SHP77 (cell line): ENCODE data around the gene PPDPF.
"Not testable (repeated sequence)": the region's sequence is repeated elsewhere in the genome, so short reads cannot be mapped to it uniquely, and the experiment has no call there.

Source experiments
- DNase-seq, 2 experiments: peaks; one replicate each; lab custom pipeline; 2025; lab: John Stamatoyannopoulos, UW

Gene PPDPF

GRCh38 chr20:63520504-63520933 lies at the start of gene PPDPF:
TSS of gene PPDPF (plus strand) at chr20:63520765. CDS start at chr20:63521309, 544 bp downstream.
- peak; percentile 76 to 77 for DNase-seq

- no peak for DNase-seq
Measured at GRCh38 chr20:63471002-63471716, 49.4 kb upstream of the PPDPF start.

GRCh38 chr20:63471717-63471980 lies 48.9 kb upstream of the PPDPF start:
- no peak for DNase-seq

- no peak for DNase-seq
Measured at GRCh38 chr20:63471981-63472831, 48.4 kb upstream of the PPDPF start, which contains the start of gene KCNQ2. TSS of gene KCNQ2 (minus strand) at chr20:63472655. CDS start at chr20:63472463, 192 bp downstream.

GRCh38 chr20:63472862-63473390 lies 47.6 kb upstream of the PPDPF start:
- no peak for DNase-seq

- no peak for DNase-seq
Measured at GRCh38 chr20:63473555-63474449, 46.8 kb upstream of the PPDPF start.

- no peak for DNase-seq
Measured at GRCh38 chr20:63475209-63475608, 45.4 kb upstream of the PPDPF start.

GRCh38 chr20:63477061-63477616 lies 43.4 kb upstream of the PPDPF start:
- DNase-seq = no peak

GRCh38 chr20:63477944-63478343 lies 42.6 kb upstream of the PPDPF start:
- DNase-seq = no peak

GRCh38 chr20:63478346-63479302 lies 41.9 kb upstream of the PPDPF start:
- no peak for DNase-seq

GRCh38 chr20:63479695-63480419 lies 40.7 kb upstream of the PPDPF start:
- not testable (repeated sequence) for DNase-seq

- no peak for DNase-seq
Measured at GRCh38 chr20:63481503-63481902, 39.1 kb upstream of the PPDPF start.

GRCh38 chr20:63482021-63482587 lies 38.5 kb upstream of the PPDPF start:
- no peak for DNase-seq

- DNase-seq = no peak
Measured at GRCh38 chr20:63483834-63484233, 36.7 kb upstream of the PPDPF start.

- DNase-seq = no peak
Measured at GRCh38 chr20:63484236-63484635, 36.3 kb upstream of the PPDPF start.

GRCh38 chr20:63484651-63485403 lies 35.7 kb upstream of the PPDPF start:
- DNase-seq = no peak

GRCh38 chr20:63486300-63486855 lies 34.2 kb upstream of the PPDPF start:
- no peak for DNase-seq

- DNase-seq = no peak
Measured at GRCh38 chr20:63487116-63487764, 33.3 kb upstream of the PPDPF start.
